Posterior vena cava (tissue), 2 donors: ENCODE results near the gene WNT2. TPM values are rescaled to one million over a fixed set of nuclear protein-coding genes. Genes with fewer than 3 reads are reported as not detected.
"Not testable (repeated sequence)": the region's sequence is repeated elsewhere in the genome, so short reads cannot be mapped to it uniquely, and the experiment has no call there.

Experiments used
- DNase-seq: peaks from one replicate; pipeline ENCODE4 v3.0.0-alpha.2; 2020; ENCODE audit warnings: low spot score
- intact Hi-C, 2 donors: fragments of 100-400 bp; cut with DNase I; formaldehyde crosslinking; loops; one replicate each; pipeline versions ENCODE4 v1.14.1 to v1.14.2; 2022 to 2023
- total RNA-seq, 2 donors: library from RNA; stranded (reverse); fragmentation: NEBNext Ultra II Directional; extraction: Animal tissue kit (Norgen Biotek cat#: 25700); gene quantifications; one replicate each; pipeline ENCODE4 v1.2.1, GENCODE V29; 2021
- donor health status: DM: yes; HTN: yes; CAD: no.
- donor health status: DM: yes; HTN: yes; CAD: no.

WNT2 gene
- total RNA-seq, 2 donors from 2014 or later: 1.00 to 4.7 TPM

GRCh38 chr7:117271566-117271965 is 51.3 kb downstream of the WNT2 start:
- intact Hi-C loops: no loop called here
- DNase-seq: no peak

- intact Hi-C loops: no loop called here
- DNase-seq: no peak
These were observed 52.5 kb downstream of the WNT2 start for GRCh38 chr7:117270371-117270770.

GRCh38 chr7:117269886-117270285 is 53.0 kb downstream of the WNT2 start:
- intact Hi-C loops: no loop called here
- no peak for DNase-seq

- no peak for DNase-seq
- intact Hi-C loops: no loop called here
These were observed 53.4 kb downstream of the WNT2 start for GRCh38 chr7:117269417-117269816.

GRCh38 chr7:117264716-117265115 is 58.1 kb downstream of the WNT2 start:
- DNase-seq: no peak
- intact Hi-C loops: no loop called here

- no peak for DNase-seq
- intact Hi-C loops: no loop called here
These were observed 60.3 kb downstream of the WNT2 start for GRCh38 chr7:117262546-117262945.

GRCh38 chr7:117259615-117260014 is 63.2 kb downstream of the WNT2 start:
- intact Hi-C loops: no loop called here
- DNase-seq: no peak

- intact Hi-C loops: no loop called here
- no peak for DNase-seq
These were observed 71.2 kb downstream of the WNT2 start for GRCh38 chr7:117251687-117252086.

GRCh38 chr7:117250801-117251200 is 72.1 kb downstream of the WNT2 start:
- DNase-seq: no peak
- intact Hi-C loops: no loop called here

GRCh38 chr7:117250245-117250644 is 72.6 kb downstream of the WNT2 start:
- intact Hi-C loops: no loop called here
- DNase-seq: no peak

GRCh38 chr7:117249696-117250095 is 73.2 kb downstream of the WNT2 start:
- intact Hi-C loops: no loop called here
- no peak for DNase-seq

GRCh38 chr7:117248829-117249228 is 74.0 kb downstream of the WNT2 start:
- intact Hi-C loops: no loop called here
- no peak for DNase-seq

- intact Hi-C loops: no loop called here
These were observed 75.0 kb downstream of the WNT2 start for GRCh38 chr7:117247809-117248208.

GRCh38 chr7:117245703-117246102 is 77.2 kb downstream of the WNT2 start:
- DNase-seq, intact Hi-C loops: not testable (repeated sequence)

More at GRCh38 chr7:117247809-117248208, 75.0 kb downstream of the WNT2 start:
- DNase-seq: no peak

- intact Hi-C loops: no loop called here
- DNase-seq: no peak
These were observed 79.5 kb downstream of the WNT2 start for GRCh38 chr7:117243390-117243789.

GRCh38 chr7:117241088-117241487 is 81.8 kb downstream of the WNT2 start:
- DNase-seq: no peak
- intact Hi-C loops: no loop called here

GRCh38 chr7:117238937-117239336 is 83.9 kb downstream of the WNT2 start:
- DNase-seq: no peak
- intact Hi-C loops: no loop called here

- intact Hi-C loops: no loop called here
- DNase-seq: no peak
These were observed 84.4 kb downstream of the WNT2 start for GRCh38 chr7:117238472-117238871.

GRCh38 chr7:117237646-117238045 is 85.2 kb downstream of the WNT2 start:
- intact Hi-C loops: no loop called here
- no peak for DNase-seq

GRCh38 chr7:117231047-117231359 is 91.9 kb downstream of the WNT2 start:
- no peak for DNase-seq
- intact Hi-C loops: no loop called here

GRCh38 chr7:117230276-117231046 is 92.4 kb downstream of the WNT2 start:
- no peak for DNase-seq
- intact Hi-C loops: no loop called here

- no peak for DNase-seq
- intact Hi-C loops: no loop called here
These were observed 93.5 kb downstream of the WNT2 start for GRCh38 chr7:117229350-117229749.
